Astrocyte of the cerebellum (primary cell): Measurements from ENCODE around the gene UBE2E3.
"Not testable (repeated sequence)": the region's sequence is repeated elsewhere in the genome, so short reads cannot be mapped to it uniquely, and the experiment has no call there.

Experiments
- DNase-seq: peaks from one replicate; pipeline ENCODE4 v3.0.0-alpha.2; 2011; ENCODE audit warnings: low read depth
- H3K4me3 ChIP-seq: 2 replicates; pipeline ENCODE4 v1.5.1; 2011; ENCODE audit warnings: mild to moderate bottlenecking, low read depth, low read length, moderate library complexity
- in situ Hi-C: cut with HindIII; loops from 2 replicates; pipeline ENCODE4 v1.10.0; 2017; ENCODE audit warnings: low sequenced_read_pairs
- TF ChIP-seq, protein P1 (sequence below): IDR thresholded peaks from 2 replicates; pipeline ENCODE4 v1.5.1; 2012; ENCODE audit warnings: low read length, low read depth, moderate library complexity, mild to moderate bottlenecking; ENCODE audit errors: missing control alignments

UBE2E3 gene

GRCh38 chr2:181076658-181077057 is 96.3 kb downstream of the UBE2E3 start:
- H3K4me3 ChIP-seq = no peak overlapping the region
- TF ChIP-seq, protein P1, sequence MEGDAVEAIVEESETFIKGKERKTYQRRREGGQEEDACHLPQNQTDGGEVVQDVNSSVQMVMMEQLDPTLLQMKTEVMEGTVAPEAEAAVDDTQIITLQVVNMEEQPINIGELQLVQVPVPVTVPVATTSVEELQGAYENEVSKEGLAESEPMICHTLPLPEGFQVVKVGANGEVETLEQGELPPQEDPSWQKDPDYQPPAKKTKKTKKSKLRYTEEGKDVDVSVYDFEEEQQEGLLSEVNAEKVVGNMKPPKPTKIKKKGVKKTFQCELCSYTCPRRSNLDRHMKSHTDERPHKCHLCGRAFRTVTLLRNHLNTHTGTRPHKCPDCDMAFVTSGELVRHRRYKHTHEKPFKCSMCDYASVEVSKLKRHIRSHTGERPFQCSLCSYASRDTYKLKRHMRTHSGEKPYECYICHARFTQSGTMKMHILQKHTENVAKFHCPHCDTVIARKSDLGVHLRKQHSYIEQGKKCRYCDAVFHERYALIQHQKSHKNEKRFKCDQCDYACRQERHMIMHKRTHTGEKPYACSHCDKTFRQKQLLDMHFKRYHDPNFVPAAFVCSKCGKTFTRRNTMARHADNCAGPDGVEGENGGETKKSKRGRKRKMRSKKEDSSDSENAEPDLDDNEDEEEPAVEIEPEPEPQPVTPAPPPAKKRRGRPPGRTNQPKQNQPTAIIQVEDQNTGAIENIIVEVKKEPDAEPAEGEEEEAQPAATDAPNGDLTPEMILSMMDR = no peak
- in situ Hi-C loops = no loop called here
- no peak for DNase-seq

GRCh38 chr2:181077128-181077709 is 96.8 kb downstream of the UBE2E3 start:
- TF ChIP-seq, protein P1 = peak; percentile 58
- in situ Hi-C loops = no loop called here
- no peak overlapping the region for H3K4me3 ChIP-seq
- DNase-seq = peak; percentile 22

- in situ Hi-C loops = no loop called here
- no peak overlapping the region for H3K4me3 ChIP-seq
- DNase-seq = no peak
- TF ChIP-seq, protein P1 = no peak
Measured at GRCh38 chr2:181083140-181083539, 102.7 kb downstream of the UBE2E3 start.

GRCh38 chr2:181085734-181086133 is 105.3 kb downstream of the UBE2E3 start:
- in situ Hi-C loops = no loop called here
- TF ChIP-seq, protein P1 = no peak
- H3K4me3 ChIP-seq = no peak overlapping the region
- no peak for DNase-seq

DNA sequence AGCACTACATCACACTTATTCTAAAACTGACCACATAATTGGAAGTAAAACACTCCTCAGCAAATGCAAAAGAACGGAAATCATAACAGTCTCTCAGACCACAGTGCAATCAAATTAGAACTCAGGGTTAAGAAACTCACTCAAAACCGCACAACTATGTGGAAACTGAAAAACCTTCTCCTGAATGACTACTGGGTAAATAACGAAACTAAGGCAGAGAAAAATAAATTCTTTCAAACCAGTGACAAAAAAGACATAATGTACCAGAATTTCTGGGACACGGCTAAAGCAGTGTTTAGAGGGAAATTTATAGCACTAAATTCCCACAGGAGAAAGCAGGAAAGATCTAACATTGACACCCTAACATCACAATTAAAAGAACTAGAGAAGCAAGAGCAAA is 111.5 kb downstream of the UBE2E3 start:
- H3K4me3 ChIP-seq, in situ Hi-C loops, DNase-seq: not testable (repeated sequence)

GRCh38 chr2:181095486-181095885 is 115.1 kb downstream of the UBE2E3 start:
- DNase-seq = no peak
- H3K4me3 ChIP-seq = no peak overlapping the region
- TF ChIP-seq, protein P1 = no peak
- in situ Hi-C loops = no loop called here

GRCh38 chr2:181103659-181104058 is 123.3 kb downstream of the UBE2E3 start:
- no peak overlapping the region for H3K4me3 ChIP-seq
- TF ChIP-seq, protein P1 = no peak
- no peak for DNase-seq
- in situ Hi-C loops = loop anchor here (25.0 kb wide), 1 partner anchor 359 kb away; the partner anchor contains the start of gene ITGA4
